ENCODE data around the gene SFSWAP.
"Not testable (repeated sequence)": the region's sequence is repeated elsewhere in the genome, so short reads cannot be mapped to it uniquely, and the experiment has no call there.

SFSWAP gene

DNA sequence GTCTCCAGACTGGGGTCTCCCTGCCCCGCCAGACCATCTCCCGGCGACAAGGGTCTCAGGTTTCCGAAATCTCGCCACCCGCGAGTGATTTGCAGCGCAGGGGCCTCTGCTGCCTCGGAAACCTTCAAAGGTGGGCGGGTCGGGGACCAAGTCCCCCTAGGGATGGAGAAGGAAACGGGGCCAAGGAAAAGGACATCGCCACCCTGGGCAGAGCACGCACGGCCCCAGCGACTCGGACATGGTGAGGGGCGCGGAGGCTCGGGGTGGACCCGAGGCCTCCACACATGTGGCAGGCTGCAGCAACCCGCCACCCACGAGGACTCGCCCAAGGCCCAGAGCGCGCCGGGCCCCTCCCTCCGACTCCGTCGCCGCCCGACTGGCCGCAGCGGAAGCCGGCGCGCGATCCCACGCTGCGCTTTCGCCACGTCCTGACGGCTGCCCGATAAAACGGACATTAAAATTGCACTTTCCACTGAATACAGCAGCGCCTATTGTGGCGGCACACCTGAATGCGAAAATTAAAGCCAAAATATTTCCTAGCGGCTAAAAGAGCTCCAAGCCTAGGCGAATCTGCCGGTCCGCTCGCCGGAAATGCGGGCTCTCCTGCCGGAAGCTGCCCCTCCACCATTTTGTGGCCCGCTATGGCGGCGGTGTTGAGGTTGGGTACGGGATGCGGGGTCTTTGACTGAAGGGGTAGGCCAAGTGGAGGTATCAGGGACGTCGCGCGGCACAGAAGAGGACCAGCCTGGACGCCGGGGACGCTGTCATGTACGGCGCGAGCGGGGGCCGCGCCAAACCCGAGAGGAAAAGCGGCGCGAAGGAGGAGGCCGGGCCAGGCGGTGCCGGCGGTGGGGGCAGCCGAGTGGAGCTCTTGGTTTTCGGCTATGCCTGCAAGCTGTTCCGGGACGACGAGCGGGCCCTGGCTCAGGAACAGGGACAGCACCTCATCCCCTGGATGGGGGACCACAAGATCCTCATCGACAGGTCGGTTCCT lies at the start of gene SFSWAP:
SFSWAP (plus strand) TSS at position 627 of the 994 bp plus-strand sequence; CDS start at position 767, 140 bp downstream.
- peak; percentile 80 for DNase-seq

DNA sequence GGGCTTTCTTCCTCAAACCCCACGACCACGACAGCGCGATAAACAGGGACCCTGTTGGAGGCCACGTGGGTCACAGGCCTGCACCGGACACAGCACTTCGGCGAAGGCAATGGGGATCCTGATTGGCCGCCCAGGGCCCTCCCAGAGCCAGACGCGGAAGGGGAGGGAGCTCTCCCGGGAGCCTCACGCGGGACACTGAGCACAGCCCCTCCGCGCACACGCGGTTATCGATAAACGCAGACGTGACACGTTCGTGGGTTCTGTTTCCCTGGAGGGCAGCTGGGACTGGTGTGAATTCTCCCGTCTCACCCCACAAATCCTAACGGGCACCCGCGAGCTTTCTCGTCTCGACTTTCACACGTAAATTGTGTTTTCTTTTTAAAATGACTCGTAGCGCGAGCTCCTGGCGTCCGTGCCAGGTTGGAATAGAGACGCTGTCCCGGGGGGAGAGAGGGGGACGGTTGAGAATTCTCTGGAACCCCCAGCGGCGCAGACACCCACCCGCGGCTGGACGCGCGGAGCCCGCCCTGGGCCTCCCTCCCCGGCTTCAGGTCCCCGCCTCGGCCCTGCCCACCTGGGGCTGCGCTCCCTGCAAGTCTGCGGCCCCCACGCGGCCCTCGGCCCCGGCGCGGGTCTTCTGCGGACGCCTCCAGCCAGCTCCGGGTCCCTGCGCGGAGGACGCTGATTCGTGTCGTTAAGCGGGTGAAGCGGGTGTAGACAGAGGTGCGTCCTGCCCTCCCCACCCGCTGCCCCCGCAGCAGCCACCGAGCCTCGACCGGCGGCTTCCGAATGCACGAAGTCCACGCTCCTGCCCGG lies 49.5 kb upstream of the SFSWAP start:
- not testable (repeated sequence) for DNase-seq

DNA sequence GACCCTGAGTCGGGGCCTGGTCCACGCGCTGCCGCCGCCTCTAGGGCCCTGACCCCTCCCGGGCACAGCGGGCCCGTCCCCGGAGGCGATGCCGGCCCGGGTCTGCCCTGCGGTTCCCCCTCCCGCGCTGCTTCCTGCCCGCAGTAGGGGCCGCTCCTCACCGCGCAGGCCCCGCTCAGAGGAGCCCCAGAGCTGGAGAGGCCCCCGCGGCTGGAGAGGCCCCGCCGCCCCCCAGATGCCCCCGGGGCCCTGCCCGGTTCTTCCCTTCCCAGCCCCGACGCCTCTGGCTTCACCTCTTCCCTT lies 49.0 kb upstream of the SFSWAP start:
- DNase-seq, result not testable (repeated sequence)

DNA sequence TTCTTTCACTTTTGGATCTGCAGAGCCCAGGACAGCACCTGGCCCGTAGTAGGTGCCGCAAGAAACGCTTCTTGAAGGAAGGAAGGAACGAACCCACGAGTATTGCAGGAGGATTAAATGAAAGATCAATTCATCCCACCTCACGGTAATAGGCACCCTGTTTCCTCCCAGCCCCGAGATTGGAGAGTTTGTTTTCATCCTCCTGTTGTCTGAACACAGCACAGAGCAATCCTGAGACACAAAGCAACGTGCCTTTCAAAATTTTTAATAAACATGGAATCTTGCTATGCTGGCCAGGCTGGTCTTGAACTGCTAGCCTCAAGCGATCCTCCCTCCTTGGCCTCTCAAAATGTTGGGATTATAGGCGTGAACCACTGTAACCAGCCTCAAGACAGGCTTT lies 48.5 kb upstream of the SFSWAP start:
- DNase-seq, result not testable (repeated sequence)

DNA sequence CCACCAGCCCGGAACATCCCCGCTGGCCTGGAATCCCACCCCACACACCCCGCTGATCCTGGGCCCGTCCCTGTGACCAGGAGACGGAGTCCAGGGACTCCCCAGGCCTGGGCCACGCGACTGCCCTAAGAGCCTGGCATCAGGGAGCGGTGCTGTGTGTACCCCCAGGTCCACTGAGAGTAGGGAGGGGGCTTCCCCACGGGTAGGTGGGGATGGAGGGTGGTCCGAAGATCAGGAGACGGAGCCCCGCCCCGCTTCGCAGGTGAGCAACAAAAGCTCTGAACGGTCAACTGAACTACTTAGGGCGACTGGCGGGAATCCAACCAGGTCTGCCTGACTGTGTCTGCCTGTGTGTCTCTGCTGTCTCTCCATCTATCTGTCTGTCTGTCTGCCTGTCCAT lies 45.2 kb upstream of the SFSWAP start:
- DNase-seq, result not testable (repeated sequence)

DNA sequence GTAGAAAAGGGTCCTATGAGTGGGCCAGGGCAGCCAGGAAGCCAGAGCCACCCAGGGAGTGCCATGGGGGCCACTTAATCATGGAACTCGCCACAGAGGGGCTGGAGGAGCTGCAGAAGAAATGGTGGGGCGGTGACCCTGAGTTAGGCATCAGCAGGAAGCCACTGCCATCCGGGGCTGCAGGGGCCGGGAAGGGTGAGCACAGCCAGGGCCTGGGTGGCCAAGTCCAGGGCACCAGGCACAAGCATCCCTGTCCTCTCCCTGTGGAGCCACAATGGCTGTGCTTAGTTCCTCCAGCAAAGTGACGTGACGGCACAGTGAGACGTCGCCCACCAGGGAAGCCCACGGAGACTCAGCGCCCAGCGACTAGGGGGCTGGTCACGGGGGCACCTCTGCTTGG lies 44.4 kb upstream of the SFSWAP start:
- DNase-seq, result not testable (repeated sequence)

DNA sequence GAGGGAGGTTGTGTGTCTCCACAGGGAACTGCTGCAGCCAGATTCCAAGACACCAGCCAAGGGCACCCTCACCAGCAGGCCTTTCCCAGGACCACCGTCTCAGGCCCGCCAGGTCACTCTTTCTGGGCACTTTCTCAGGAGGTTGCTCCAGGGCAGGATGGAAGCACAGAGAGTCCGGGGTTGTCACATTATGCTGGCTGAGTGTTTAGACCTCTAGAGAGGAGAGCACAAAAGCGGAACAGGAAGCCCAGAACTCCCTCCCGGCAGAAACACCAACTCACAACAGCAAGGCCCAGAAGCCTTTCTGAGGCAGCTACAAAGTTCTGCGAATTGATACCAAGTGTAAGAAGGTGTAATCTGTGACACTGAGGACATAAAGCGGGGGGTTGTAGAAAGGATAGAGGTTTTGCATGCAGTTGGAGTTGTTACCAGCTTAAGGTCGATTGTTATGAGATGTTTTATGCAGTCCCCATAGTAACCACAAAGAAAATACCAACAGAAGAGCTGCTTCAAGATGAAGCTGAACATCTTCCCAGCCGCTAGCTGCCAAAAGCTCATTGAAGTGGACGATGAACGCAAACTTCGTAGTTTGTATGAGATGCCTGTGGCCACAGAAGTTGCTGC lies 43.8 kb upstream of the SFSWAP start:
- not testable (repeated sequence) for DNase-seq

DNA sequence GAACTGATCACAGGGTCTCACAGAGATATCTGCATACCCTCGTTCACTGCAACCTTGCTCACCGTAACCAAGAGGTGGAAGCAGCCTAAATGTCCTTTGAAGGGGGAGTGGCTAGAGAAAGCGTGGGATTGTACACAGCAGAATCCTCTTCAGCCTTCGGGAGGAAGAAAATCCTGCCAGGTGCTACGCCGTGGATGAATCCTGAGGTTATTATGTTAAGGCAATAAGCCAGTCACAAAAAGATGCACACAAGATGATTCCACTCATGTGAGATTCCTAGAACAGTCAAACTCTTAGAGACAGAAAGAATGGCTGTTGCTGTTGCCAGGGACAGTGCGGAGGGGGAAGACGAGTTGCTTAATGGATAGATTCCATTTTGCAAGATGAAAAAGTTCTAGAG lies 39.6 kb upstream of the SFSWAP start:
- DNase-seq, result no peak

DNA sequence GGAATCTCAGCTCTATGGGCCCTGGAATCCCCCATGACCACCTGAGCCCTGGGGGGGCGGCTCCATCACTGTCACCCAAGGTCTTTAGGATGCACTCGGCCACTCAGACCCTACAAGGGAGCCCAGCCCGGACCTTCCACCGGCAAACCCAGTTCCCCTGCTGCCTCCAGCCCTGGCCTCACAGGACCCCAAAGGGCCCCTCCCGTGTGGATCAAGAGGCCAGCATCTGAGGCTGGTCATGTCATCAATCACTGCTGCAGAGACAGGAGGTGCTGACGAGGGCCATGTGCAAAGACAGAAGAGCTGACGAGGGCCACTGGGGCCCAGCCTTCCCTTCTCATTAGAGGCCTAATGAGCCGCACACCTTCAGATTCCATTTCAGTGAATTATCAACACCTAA lies 39.0 kb upstream of the SFSWAP start:
- DNase-seq, result no peak

DNA sequence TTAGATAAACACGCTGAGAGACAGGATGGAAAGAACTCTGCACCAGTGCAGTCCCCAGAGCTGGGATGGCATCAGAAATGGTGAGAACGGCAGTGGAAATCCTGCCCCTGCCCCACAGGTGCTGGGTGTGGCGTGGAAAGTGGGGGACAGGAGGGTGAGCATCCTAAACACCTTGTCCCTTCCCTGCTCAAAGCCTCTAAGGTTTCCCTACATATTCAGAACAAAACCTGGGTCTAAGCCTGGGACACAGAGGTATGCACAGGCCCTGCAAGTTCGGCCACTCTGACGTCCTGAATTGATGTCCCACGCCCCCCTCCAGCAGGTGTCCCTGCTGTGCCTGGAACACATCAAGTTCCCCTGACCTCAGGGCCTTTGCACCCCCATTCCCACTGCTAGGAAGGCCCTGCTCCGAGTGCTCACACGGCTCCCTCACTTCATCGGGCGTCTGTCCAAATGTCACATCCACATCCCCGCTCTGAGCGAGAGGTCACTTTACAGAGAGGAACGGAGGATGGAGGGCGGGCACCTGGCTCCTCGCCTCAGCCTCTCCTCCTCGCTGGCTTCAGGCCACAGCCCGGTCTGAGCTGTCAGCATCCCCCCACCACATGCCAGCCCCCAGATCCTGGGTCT lies 38.5 kb upstream of the SFSWAP start:
- no peak for DNase-seq

DNA sequence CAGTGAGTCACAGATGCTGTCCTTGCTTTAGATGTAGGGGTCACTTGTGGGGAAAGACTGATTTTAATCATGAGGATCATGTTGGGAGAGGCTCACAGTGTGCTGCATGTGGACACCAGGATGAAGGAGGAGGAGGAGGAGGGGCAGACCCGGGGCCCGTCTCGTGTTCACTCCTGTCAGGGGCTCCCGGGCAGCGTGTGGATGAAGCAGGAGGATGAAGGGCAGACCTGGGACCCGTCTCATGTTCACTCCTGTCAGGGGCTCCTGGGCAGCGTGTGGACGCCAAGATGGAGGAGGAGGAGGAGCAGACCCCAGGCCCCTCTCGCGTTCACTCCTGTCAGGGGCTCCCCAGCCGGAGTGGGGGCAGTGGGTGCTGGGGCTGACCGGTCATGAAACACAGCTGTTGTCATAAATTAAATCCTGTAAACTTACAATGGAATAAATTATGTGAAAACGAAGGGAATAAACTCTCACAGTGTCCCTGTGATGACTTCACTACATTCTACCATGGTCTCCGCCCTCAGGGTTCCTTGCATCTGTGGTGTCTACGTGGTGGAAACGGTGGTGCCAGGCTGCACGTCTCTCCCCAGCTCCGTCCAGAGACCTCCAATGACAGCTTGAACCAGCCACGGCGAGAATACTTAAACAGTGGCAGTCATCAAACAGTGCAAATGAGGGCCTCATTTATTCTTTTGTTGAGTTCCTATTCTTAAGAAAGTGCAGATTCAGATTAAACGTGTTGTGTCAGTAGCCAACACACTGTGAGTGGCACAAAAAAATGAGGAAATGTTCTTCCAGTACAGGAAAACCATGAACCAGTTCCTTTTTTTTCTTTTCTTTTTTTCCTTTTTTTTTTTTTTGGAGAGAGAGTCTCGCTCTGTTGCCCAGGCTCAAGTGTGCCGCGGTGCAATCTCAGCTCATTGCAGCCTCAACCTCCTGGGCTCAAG lies 37.7 kb upstream of the SFSWAP start:
- DNase-seq, result no peak

DNA sequence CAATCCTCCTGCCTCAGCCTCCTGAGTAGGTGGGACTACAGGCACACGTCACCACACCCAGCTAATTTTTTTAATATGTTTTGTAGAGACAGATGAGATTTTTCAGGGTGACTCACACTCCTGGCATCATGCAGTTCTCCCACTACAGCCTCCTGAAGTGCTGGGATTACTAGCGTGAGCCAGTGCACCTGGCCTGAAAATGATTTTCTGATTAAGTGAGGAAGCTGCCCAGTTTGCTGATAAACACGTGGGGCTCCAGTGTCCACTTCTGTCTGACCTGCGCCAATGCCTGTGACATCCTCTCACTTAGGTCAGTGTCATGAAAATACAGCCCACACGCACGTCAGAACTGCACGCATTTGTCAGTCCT lies 37.0 kb upstream of the SFSWAP start:
- DNase-seq, result no peak

DNA sequence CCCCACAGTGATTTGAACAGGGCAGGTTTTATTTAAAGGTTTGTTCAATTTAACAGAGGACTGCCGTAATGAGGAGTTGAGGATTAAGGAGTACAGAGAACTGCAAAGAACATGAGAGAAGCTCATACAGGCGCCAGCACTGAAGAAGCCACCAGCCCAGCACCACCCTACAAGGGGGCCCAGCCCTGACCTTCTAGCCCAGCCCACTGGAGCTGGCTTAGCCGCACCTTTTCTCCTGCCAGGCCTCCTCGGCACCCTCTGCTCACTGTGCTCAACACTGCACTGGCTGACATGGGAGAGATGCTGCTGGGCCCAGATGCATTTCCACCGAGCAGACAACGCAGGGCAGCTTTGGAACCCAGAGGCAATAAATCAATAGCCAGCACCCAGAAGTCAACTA lies 36.5 kb upstream of the SFSWAP start:
- no peak for DNase-seq

DNA sequence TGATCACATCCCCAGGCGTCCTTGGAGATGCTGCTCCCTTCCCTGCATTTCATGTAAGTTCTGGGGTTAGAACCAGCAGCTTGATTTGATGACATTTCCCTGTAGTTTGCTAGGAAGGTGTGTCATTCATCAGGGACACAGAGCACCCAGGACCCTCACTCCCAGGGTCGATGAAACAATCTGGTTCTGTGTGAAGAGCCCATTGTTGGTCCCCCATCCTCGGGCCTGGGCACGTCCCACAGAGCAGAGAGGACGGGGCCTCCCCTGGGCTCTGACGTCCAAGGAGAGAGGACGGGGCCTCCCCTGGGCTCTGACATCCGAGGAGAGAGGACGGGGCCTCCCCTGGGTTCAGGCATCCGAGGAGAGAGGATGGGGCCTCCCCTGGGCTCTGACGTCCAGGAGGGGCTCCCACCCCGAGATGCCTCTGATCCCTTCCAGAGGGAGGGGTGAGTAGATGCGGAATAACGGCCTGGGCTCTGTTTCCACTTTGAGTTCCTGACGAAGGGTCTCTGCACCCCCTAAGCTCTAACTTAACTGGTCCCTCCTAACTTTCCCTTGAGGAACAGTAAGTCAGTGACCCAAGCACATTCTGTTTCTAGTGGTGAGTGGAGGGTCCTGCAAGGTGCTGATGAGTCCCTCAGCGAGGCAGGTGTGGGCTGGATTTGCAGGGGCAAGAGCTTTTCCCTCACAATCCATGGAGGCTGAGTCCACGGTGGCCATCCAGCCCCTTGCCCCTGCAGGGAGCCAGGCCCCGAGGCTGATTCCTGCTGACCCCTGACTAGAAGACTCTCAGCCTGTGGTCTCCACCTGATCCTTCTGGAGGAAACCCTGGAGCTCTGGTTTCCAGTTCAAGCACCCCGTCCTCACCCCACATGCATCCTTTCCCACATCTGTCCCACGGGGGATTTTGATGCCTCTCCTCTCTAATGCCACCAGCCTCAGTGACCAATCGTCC lies 35.5 kb upstream of the SFSWAP start:
- DNase-seq, result no peak

DNA sequence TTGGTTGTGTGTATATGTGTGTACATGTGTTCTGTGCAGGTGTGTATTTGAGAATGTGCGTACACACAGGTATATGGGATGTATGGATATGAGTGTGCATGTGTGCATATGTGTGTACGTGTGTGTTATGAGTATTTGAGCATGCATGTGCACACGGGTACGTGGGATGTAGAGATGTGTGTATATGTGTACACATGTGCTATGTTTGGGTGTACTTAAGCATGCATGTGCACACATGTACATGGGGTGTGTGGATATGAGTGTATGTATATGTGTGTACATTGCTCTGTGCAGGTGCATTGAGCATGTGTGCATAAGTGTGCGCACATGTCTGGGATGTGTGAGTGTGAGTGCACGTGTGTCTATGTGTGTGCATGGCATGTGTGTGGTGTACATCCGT lies 34.3 kb upstream of the SFSWAP start:
- no peak for DNase-seq

DNA sequence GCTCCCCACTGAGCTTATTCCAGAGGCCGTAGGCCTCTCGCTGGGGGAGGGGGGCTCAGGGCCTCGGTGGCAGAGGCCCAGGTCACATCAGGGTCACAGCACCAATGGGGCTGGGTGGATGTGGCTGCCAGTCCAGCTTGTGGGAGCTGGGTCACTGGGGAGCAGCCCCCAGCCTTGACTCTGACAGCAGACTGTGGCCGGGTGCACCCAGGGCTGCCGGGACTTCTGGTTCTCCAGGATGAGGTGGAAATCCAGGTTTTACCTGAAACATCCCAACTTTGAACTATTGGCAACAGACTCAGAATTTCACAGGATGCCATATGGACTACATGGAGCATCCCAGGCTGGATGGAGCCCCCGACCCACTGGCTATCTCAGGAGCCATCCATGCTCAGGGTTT lies 33.8 kb upstream of the SFSWAP start:
- DNase-seq, result not testable (repeated sequence)

DNA sequence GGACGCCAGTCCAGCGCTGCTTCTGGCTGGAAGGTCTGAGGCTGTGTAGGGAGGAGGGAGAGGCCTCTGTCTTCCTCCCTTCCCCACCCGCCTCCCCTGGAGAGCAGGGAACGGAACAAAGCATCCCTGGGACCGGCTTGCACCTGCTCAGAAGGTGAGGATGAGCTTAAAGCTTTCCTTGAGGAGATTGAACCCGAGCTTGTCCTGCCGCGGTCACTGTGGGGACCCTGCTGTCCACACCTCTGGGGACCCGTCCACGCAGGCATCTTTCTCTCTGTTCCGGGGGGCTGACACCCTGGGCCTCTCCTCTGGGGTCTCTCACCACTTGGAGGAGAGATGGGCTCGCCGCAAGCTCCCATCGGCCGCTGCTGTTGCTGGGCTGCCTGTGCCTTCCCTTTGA lies 33.2 kb upstream of the SFSWAP start:
- DNase-seq, result no peak

DNA sequence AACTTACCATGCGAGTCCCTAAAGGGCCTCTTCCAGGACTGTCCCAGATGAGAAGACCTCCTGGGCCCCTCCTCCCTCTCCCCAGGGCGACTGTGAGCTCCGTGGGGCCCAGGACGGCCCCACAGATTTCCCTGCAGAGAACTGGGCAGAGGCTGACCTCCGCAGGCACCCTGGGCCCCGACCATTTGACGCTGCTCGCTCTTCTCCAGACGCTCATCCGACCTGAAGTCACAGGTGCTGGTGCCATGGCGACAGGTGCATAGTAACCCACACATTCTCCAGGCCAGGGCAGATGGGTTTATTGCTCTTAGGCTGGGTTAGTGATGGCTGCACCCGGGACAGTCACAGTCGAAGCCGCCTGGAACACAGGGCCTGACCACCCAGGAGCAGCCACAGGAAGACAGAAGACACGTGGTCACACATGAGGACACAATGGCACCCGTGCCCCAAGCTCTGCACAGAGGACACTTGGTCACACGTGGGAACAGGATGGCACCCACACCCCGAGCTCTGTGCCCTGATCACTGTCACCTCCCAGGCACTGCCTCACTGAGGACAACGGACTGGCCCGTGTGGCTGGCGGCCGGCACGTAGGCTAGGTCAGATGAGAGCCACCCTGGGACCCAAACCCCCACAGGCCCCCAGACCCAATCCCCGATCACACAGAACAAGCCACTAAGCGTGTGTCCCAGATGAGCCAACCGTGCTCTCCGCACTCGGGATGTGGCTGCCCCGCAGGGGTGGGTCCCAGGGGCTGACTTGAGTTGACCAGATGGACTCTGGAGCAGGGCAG lies 32.3 kb upstream of the SFSWAP start:
- DNase-seq, result not testable (repeated sequence)

DNA sequence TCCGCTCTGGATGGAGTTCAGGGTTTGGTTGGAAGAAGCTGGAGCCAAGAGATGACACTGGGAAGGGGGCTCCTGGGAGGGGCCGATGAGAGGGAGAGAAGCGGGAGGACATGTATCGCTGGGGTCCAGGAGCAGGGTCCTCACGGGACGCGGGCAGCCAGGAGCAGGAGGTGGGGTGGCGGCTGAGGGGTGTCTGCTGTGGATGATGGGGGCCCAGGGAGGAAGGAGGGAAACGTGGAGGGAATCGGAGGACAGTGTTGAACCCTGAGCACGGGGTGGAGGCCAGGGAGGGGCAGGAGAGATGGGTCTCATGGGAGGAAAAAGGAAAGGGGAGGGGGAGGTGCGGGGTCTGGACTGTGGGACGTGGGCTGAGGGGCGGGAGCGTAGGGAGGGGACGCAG lies 31.7 kb upstream of the SFSWAP start:
- DNase-seq, result not testable (repeated sequence)

DNA sequence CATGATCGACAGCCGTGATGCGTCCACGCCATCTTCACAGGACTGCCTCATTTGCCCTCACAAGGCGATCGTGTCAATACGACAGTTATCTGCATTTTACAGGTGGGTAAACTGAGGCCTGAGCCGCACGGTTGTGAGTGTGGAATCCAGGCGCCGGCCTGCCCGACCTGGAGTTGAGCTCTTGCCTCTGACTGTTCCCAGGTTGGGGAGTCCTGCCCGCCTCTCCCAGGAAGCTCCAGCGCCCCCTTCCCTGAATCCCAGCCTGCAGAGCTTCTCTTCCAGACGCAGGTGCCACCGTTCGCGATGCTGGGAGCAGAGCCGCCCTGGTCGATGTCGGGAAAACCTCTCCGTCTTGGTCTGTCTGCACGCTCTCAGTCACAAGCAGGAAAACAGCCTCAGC lies 31.1 kb upstream of the SFSWAP start:
- DNase-seq, result not testable (repeated sequence)

All from activated CD4-positive, alpha-beta T cell treated with anti-CD3 and anti-CD28 coated beads, Interleukin-2, Interleukin-6, amounts not matched to agents 100 ng/mL and 50 ng/mL, durations not matched to agents 16 hours and 8 hours (primary cell).